DMS 273 (cell line): ENCODE data around the gene ARSB.
"Not testable (repeated sequence)": the region's sequence is repeated elsewhere in the genome, so short reads cannot be mapped to it uniquely, and the experiment has no call there.

Experiments used
- DNase-seq: peaks from one replicate; lab custom pipeline; 2025; ENCODE audit not compliant: unreplicated experiment; lab: John Stamatoyannopoulos, UW

ARSB gene

GRCh38 chr5:78785454-78785853 is 199.7 kb downstream of the ARSB start:
- DNase-seq = no peak

DNA sequence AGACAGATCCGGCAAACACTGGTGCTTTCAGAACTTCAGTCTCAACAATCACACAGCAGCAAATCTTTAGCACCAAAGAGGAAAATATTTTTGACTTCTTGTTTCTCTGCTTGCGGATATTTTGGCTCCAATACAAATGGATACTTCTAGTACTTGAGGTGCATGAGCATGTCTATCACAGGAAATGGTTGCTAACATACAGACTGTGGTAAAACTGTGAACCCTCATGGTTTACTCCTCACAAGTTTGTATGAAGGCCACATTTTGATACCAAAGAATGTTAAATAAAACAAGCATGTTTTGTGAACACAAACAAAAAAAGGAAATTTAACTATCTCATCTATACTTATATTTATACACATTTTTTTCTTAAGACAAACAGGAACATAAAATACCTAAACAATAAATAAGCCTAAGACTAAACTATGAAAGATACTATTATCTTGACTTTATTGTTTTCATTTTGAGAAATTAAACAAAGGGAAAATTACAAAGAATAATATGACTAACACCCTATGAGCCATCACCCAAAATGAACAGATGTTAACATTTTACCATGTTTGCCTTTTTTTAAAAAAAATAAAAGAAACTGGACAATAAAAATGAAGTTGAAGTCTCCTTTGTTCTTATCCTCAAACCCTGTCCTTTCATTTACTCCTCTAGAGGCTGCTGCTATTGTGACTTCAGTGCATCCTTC is 201.5 kb downstream of the ARSB start:
- DNase-seq = no peak

DNA sequence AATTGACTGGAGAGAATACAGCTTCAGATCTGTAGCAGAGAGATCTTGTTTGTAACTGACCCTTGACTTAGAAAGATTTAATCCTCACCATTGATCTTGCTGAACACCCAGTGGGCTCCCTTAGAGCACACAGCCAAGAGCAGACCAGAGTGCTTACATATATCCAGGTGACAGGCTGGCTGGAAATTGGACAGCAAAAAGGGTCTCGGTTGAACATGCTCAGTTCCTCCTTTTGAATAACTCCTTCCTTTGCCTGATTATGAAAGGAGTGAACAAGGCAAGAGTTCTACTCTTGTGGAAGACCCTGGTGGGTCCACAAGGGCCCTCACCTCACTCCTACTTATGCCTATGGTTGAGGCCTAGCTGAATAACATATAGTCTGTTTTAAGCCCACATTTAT is 202.4 kb downstream of the ARSB start:
- DNase-seq = no peak

DNA sequence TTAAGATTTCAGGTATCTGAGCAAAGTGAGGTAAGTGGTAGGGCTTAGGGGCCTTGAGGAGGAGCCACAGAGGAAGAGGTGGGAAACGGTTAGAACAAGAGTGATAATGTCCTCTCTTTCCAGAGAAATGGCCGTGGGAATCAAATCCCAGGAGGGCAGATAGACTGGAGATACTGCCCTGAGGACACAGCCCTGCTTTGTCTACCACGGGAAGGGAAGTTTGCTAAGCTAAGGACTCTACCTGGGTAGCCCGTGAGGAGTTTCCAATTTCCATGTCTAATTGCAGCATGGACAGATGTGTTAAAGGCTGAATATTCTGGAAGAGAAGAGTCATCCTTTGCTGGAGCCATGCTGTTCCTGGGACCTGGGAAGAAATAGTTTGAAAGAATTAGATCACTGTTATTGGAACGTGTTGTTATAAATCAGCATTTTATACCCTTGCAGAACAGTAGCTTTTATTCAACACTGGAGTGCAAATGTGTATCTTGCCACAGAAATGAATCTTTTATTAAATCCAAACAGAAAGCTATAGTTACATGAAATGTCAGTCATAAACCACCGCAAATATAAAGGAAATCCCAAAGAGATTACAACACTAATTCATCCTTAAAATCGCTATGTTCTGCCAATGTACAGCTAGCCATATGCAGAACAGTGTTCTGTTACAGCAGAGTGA is 203.4 kb downstream of the ARSB start:
- DNase-seq = peak; percentile 24

GRCh38 chr5:78779771-78780616 is 205.1 kb downstream of the ARSB start:
- DNase-seq = peak; percentile 98

DNA sequence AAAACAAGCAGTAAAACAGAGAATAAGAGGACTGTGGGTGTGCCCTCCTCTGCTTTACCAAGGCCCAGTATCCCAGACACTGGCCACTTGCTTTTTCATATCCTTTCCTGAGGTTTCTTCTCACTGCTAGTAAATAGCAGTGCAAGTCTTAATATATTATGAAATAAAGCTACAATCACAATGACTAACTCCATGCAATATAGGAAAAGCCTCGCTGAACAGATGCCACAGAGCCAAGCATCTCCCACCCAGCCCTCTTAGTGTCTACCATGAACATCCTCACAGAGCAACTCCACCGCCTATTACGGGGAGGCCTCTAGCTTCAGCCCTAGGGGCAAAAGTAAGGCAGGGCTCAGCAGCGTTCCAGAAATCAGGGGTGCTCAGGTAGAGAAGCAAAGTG is 205.8 kb downstream of the ARSB start:
- no peak for DNase-seq

GRCh38 chr5:78778538-78778937 is 206.6 kb downstream of the ARSB start:
- peak; percentile 68 for DNase-seq

DNA sequence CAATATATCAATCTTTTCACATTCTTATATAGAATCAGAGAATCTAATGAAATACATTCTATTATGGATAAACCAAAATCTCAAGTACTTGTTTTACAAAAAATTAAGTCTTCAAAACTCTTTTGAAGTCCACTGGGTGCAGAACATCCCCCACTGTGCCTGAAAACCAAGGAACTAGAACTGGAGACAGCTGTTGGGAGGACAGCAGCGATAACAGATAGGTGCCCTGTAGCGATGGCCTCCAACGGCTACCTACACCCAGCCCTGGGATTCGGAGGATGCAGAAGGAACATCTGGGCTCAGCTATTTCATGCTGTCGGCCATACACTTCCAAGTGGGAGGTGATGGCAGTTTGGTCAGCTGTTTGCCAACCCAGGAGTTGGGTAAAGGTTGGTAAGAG is 207.2 kb downstream of the ARSB start:
- DNase-seq = no peak

DNA sequence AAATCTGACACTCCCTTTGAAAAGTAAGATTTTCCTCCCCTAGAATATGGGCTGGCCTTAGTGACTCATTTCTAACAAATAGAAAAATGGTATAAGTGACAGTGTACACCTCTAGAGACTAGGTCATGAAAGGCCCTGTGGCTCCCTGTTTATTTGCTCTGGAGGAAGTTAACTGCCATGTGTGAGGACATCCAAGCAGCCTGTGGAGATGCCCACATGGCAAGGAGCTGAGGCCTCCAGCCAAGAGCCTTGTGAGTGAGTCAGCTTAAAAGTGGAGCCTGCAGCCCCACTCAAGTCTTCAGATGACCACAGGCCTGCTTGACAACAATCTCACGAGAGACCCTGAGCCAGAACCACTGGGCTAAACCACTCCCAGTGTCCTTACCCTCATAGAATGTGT is 208.5 kb downstream of the ARSB start:
- DNase-seq = no peak

- no peak for DNase-seq
These were observed 211.5 kb downstream of the ARSB start for GRCh38 chr5:78773655-78774054.

DNA sequence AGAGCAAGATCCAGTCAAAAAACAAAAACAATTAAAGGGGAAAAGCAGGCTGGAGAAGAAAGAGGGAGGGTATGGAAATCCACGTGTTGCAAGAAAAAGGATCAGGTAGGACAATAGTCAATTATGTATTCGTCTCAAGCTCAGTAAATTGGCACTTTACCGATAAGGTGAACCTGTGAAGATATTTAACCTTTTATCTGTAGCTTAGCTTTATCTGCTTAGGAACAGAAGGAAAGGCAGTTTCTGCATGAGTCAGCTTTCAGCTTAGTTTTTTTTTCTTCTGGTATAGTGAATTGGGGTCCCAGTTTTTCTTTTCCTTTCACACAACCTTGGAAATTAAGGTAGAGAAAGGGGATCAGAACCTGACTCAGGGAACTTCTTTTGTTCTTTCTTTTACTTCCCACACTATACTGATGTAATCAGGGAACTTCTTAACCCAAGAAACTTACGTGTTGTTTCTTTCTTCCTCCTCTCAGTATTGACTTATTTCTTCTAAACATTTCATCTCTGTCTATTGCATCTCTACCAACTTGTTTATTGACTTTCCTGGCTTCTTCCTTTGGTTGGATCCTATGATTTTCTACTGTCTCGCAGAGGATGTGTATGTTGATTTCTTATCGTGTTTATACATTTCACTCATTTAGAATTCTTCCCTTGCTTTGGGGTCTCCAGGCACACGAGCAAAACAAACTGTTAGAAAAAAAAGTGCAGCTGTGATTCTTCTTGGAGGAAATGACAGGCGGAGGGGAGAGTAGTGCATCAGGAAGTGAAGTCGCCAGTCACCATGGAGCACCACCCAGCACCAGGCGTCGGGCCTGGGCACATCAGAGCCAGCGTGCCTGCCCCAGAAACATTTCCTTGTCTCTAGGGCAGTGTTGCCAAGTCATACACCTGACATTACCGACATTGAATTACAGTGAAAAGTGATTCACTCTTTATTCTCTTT is 213.6 kb downstream of the ARSB start:
- DNase-seq = no peak

DNA sequence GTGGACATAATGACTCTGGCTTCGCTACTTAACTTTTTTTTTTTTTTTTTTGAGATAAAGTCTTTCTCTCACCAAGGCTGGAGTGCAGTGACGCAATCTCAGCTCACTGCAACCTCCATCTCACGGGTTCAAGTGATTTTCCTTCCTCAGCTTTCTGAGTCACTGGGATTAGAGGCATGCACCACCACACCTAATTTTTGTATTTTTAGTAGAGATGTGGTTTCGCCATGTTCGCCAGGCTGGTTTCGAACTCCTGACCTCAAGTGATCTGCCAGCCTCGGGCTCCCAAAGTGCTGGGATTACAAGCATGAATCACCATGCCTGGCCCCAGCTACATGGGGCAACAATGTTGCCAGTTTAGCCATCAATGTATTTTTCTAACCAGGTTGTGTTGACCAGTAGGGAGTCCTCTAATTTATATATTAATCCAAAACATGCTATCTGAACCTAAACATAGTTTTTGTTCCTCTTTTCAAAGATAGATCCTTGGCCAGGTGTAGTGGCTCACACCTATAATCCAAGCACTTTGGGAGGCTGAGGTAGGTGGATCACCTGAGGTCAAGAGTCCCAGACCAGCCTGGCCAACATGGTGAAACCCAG is 216.2 kb downstream of the ARSB start:
- DNase-seq = no peak

GRCh38 chr5:78766412-78766762 is 218.7 kb downstream of the ARSB start:
- DNase-seq = no peak

DNA sequence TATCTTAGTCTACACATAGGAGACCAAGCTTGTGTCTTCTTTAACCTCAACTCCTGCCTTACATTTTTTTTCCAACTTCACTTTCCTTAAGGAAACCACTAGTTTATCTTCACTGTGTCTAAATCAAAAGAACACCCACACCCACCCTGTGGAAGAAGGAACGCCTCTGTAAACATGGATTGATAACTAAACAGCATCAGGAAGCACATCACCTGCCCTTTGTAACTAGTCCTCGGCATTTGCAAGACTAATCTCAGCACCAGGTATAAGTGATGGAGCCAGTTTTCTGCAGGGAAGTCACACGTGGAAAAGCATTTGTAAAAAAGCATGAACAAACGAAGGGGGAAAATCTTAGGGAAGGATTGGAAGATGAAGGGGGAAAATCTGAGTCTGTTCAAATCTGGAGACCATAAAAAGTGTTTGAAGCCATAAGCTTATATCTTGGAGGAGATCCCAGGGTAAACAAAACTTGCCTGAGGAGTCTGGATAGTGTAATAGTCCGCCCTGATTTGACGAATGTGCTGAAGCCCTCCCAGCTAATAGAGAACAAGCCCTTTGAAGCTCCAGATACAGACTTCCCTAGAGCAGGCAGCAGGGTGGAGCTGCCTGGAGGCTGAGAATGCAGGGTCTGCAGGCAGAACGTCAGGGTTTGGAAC is 219.2 kb downstream of the ARSB start:
- no peak for DNase-seq

DNA sequence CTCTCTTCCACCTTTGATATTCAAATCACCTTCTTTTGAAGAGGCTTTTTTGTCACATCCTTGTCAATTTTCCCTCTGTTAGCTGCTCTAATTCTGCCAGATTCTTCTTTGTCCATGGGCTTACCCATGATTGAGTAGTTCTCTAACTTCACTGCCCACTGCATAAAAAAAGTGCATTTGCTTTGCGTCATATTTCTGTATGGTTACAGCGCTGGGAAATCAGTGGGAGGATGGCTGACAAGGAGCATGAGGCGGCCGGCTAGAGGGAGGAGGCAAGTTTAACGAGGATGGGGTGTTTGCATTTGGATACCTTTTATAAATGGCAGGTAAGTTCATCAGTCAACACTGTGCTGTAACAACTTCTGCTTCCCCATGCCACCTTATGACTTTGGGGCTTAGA is 220.0 kb downstream of the ARSB start:
- no peak for DNase-seq

DNA sequence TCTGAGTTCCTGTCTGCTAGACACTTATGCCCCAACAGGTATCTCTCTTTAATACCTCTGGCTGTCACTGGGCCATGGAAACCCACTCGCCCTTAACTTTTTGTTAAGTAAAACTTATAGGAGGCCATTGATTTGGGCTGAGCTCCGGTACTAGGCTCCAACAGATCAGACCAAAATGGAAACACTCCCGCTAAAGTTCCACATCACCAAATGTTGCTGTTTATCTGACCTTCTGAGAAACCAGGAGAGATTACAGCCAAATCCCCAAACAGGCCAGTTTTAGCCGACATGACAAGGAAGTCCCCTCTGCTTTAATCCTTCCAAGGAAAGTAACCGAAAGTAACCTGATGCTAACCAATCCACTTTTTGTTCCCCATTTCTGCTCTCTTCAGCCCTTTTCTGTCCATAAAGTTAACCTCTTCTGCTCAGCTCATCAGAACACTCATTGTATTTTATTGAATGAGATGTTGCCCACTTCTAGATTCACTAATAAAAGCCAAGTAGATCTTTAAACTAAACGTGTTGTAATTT is 221.4 kb downstream of the ARSB start:
- no peak for DNase-seq

DNA sequence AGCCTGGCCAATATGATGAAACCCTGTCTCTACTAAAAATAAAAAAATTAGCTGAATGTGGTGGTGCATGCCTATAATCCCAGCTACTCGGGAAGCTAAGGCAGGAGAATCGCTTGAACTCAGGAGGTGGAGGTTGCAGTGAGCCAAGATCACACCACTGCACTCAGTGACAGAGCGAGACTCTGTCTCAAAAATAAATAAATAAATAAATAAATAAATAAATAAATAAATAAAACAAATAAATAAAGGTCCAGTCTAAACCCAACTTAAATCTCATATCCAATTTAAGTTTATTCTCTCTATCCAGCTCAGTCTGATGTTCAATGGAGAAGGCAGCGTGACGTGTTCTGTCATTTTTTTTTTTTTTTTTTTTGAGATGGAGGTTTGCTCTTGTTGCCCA is 222.4 kb downstream of the ARSB start:
- not testable (repeated sequence) for DNase-seq

- DNase-seq = no peak
These were observed 223.3 kb downstream of the ARSB start for GRCh38 chr5:78761840-78762239.

- DNase-seq = peak; percentile 27
These were observed 224.3 kb downstream of the ARSB start for GRCh38 chr5:78760770-78761169.

DNA sequence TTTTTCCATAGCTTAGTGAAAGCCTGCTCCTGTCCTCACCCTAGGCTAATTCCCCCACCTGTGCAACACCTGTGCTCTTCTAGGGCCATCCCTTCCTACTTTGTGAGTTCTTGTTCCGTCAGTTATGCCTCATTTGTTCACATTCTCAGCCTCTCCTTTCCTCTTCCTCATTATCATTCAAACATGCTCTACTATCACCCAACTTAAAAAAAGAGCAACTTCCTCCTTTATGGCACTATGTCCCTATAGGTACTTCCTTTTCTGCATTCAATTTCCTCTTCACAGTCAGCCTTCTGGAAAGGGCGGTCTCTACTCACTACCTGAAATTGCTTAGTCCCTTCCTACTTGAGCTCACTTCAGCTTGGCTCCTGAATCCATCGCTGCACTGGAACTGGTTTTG is 224.7 kb downstream of the ARSB start:
- no peak for DNase-seq
